Panc1 (cell line): ENCODE results near the gene ABHD12. TPM values are rescaled to one million over a fixed set of nuclear protein-coding genes. Genes with fewer than 3 reads are reported as not detected.

Experiments
- ATAC-seq: fragments of 200-7000 bp; cut with Tn5 transposase; 2 replicates; pipeline ENCODE4 v1.9.1; 2020; ENCODE audit warnings: mild to moderate bottlenecking, moderate library complexity
- BruUV-seq: library from RNA; stranded (reverse); fragments of 400-500 nt; replicated peaks from 2 replicates; lab custom pipeline; 2021; lab: Mats Ljungman, UMichigan
- CTCF ChIA-PET: fragments of 300-600 bp; sonication (Branson Sonifier 250); formaldehyde crosslinking; loops from one replicate; lab custom pipeline; 2022; ENCODE audit warnings: antibody characterized with exemption; lab: Charles Lee
- POLR2A ChIA-PET: fragments of 300-600 bp; sonication (Branson Sonifier 250); formaldehyde crosslinking; loops from one replicate; lab custom pipeline; 2022; ENCODE audit warnings: antibody characterized with exemption; lab: Charles Lee
- DNase-seq: peaks from one replicate; pipeline ENCODE4 v3.0.0-alpha.2; 2010; ENCODE audit warnings: low read depth, low spot score
- H3K27ac ChIP-seq: 2 replicates; pipeline ENCODE4 v1.5.1; 2011; ENCODE audit warnings: mild to moderate bottlenecking, low read length, inconsistent platforms
- H3K27me3 ChIP-seq: fragments of 200-500 bp; sonication (Bioruptor generic); 2 replicates; pipeline ENCODE4 v1.6.0; 2014; ENCODE audit warnings: low read length, inconsistent platforms; ENCODE audit not compliant: control insufficient read depth, insufficient read depth
- H3K36me3 ChIP-seq: fragments of 200-500 bp; sonication (Bioruptor generic); 2 replicates; pipeline ENCODE4 v1.5.1; 2014; ENCODE audit warnings: inconsistent platforms, mild to moderate bottlenecking, low read length, moderate library complexity; ENCODE audit not compliant: control insufficient read depth, insufficient read depth
- H3K4me1 ChIP-seq: 2 replicates; pipeline ENCODE4 v1.5.1; 2011; ENCODE audit warnings: inconsistent platforms, mild to moderate bottlenecking, low read length, moderate library complexity; ENCODE audit not compliant: control insufficient read depth, insufficient read depth
- H3K4me3 ChIP-seq, 2 experiments: 2 replicates each; pipeline ENCODE4 v1.5.1; 2011 to 2012; ENCODE audit warnings: low read depth in 2 of 2, low read length in 2 of 2, mild to moderate bottlenecking in 2 of 2, inconsistent platforms in 1 of 2, moderate library complexity in 1 of 2
- H3K9me3 ChIP-seq: fragments of 200-500 bp; sonication (Bioruptor generic); 2 replicates; pipeline ENCODE4 v1.5.1; 2014; ENCODE audit warnings: low read depth, mild to moderate bottlenecking, inconsistent platforms, low read length, moderate library complexity; ENCODE audit not compliant: control insufficient read depth, insufficient read depth
- CTCF ChIP-seq: fragments of 450-650 bp; IDR thresholded peaks from 2 replicates; pipeline ENCODE4 v1.5.1; 2017; ENCODE audit warnings: mild to moderate bottlenecking
- POLR2AphosphoS5 ChIP-seq: IDR thresholded peaks from 2 replicates; pipeline ENCODE4 v1.6.1; 2012; ENCODE audit warnings: mild to moderate bottlenecking, low read depth, low read length, moderate library complexity
- REST ChIP-seq, 2 experiments: IDR thresholded peaks; 2 replicates each; pipeline ENCODE4 v1.6.1; 2011 to 2012; ENCODE audit warnings: low read depth in 2 of 2, control low read depth in 1 of 2, low read length in 1 of 2, mild to moderate bottlenecking in 1 of 2, moderate library complexity in 1 of 2; ENCODE audit not compliant: insufficient read depth in 1 of 2
- SIN3A ChIP-seq: IDR thresholded peaks from 2 replicates; pipeline ENCODE4 v1.6.1; 2012; ENCODE audit warnings: low read depth, mild to moderate bottlenecking, low read length, moderate library complexity, borderline replicate concordance; ENCODE audit not compliant: insufficient read depth
- TCF7L2 ChIP-seq: IDR thresholded peaks from 2 replicates; pipeline ENCODE4 v1.6.1; 2011; ENCODE audit warnings: mild to moderate bottlenecking, low read depth, low read length, inconsistent platforms
- in situ Hi-C: cut with HindIII; loops from 2 replicates; pipeline ENCODE4 v1.10.0; 2016; ENCODE audit warnings: low sequenced_read_pairs, low pct_unique_long_range_greater_than_20kb
- intact Hi-C: fragments of 100-400 bp; cut with micrococcal nuclease; formaldehyde crosslinking; loops from one replicate; pipeline ENCODE4 v1.10.0; 2022; ENCODE audit not compliant: unreplicated experiment
- total RNA-seq: library from RNA; stranded (reverse); gene quantifications from one replicate; pipeline ENCODE4 v1.2.1, GENCODE V29; 2021; ENCODE audit not compliant: unreplicated experiment

Gene ABHD12
- total RNA-seq, 1 experiment from 2014 or later = 90.9 TPM

- intact Hi-C loops = no loop called here
- TF ChIP-seq TCF7L2 (no peak), CTCF (no peak), POLR2AphosphoS5 (no peak), SIN3A (no peak), REST (IDR thresholded peaks at IDR 0.05; ENCODE audit: insufficient read depth in 1 of 2, low read depth in 2 of 2, low read length in 1 of 2) (no peak)
- Histone ChIP-seq H3K27ac (peak overlapping the region; percentile 64), H3K9me3 (no peaks in the 10 kb centered on the region), H3K4me1 (peaks cover 25% of the 10 kb centered on the region), H3K27me3 (no peaks in the 10 kb centered on the region), H3K4me3 (no peak overlapping the region), H3K36me3 (no peaks in the 10 kb centered on the region)
- CTCF ChIA-PET = no interaction called here
- no peak for DNase-seq
- in situ Hi-C loops = no loop called here
- ATAC-seq = peak; percentile 76; the same call in 1 of the 2 replicates
- POLR2A ChIA-PET = interaction anchor here (0.8 kb wide), 1 partner anchor 15 kb away, joined by 4 read pairs; no protein-coding TSS in a partner anchor
- BruUV-seq = no TSS peak
Measured at GRCh38 chr20:25360631-25361286, 29.9 kb downstream of the ABHD12 start.

DNA sequence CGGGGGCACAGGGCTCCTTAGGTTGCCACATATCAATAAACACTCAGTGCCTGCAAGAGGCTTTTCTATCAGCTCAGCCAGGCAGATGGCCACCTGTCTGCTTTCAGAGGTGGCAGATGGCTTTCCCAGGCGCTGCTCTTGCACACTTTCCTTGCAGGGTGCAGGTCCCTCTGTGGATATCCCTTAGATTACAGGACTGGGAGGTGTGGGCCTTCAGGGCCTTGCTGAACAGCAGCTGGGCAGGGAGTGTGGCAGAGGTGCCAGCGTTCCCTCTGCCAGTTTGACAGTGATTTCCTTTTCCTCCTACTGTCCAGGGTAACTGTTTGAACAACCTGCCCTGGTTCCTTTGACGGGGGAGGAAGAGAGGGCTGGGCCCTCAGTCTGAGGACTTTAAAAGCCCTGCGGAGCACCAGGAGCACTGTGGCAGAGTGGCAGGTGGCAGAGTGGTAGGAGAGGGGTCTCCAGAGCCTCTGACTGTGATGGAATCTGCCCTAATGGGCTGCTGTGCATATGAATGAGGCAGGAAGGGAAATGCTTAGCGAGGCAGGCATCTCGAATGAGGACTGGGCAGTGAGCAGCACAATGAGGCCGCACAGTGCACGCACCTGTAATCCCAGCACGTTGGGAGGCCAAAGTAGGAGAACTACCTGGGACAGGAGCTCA, 34.2 kb downstream of the ABHD12 start:
- Histone ChIP-seq H3K27me3 (no peaks in the 10 kb centered on the region), H3K4me1 (peaks cover 54% of the 10 kb centered on the region), H3K36me3 (no peaks in the 10 kb centered on the region), H3K9me3 (no peaks in the 10 kb centered on the region), H3K27ac (0 out of 2 replicates have a peak overlapping the region, but pooled peaks have one; percentile 12), H3K4me3 (no peak overlapping the region)
- ChIA-PET CTCF (interaction anchor here (0.7 to 1.0 kb wide), 2 partner anchors 19 to 22 kb away, joined by 3 to 4 read pairs; no protein-coding TSS in a partner anchor), POLR2A (no interaction called here)
- TF ChIP-seq POLR2AphosphoS5 (no peak), SIN3A (no peak), REST (IDR thresholded peaks at IDR 0.05; ENCODE audit: insufficient read depth in 1 of 2, low read depth in 2 of 2, low read length in 1 of 2) (no peak), TCF7L2 (no peak), CTCF (no peak)
- intact Hi-C loops (no loop called here), in situ Hi-C loops (no loop called here)
- 0 out of 2 replicates have a peak, but pooled peaks have one; percentile 29 for ATAC-seq
- no TSS peak for BruUV-seq
- no peak for DNase-seq
